NB4 (cell line): ENCODE results near the gene MEGF11.

Source experiments
- CTCF ChIP-seq: IDR thresholded peaks from one replicate; pipeline ENCODE4 v1.5.1; 2012; ENCODE audit warnings: low read depth, low read length
- MYC ChIP-seq: IDR thresholded peaks from 2 replicates; pipeline ENCODE4 v1.6.1; 2011; ENCODE audit warnings: low read depth, low read length
- POLR2A ChIP-seq: IDR thresholded peaks from 2 replicates; pipeline ENCODE4 v1.6.1; 2011; ENCODE audit warnings: mild to moderate bottlenecking; ENCODE audit not compliant: insufficient read length; ENCODE audit errors: extremely low read depth
- TF ChIP-seq, protein P1 (sequence below): IDR thresholded peaks from 2 replicates; pipeline ENCODE4 v1.6.1; 2011; ENCODE audit warnings: low read depth, low read length

DNA sequence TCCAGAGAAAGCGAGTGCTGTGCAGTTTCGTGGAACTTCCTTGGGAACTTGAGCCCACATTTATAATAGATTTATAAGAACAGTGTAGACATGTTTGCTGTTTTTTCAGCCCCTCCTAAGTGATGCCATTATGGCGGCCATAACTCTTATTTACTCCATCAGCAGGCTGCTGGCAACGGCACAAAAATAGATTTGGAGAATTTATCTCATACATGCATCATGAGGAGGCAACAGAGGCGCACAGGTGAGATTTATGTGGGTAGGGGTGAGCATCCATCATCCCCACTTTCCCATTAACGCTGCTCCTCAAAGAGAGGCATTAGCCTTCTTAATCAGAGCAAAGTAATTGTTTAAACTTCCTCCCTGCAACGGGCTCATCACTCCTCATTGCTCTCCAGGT, 201.7 kb downstream of the MEGF11 start:
- TF ChIP-seq CTCF (no peak), POLR2A (no peak), MYC (no peak)
- TF ChIP-seq, protein P1, sequence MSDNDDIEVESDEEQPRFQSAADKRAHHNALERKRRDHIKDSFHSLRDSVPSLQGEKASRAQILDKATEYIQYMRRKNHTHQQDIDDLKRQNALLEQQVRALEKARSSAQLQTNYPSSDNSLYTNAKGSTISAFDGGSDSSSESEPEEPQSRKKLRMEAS: no peak
